GM12801 (cell line): ENCODE measurements around the gene ZNF302.

Experiments used
- CTCF ChIP-seq: IDR thresholded peaks from one replicate; pipeline ENCODE4 v1.5.1; 2011; ENCODE audit warnings: control low read depth; ENCODE audit not compliant: insufficient read length; ENCODE audit errors: extremely low read depth

The ZNF302 gene

GRCh38 chr19:34666200-34666957 is 11.1 kb upstream of the ZNF302 start:
- TF ChIP-seq CTCF, result no peak

- TF ChIP-seq CTCF, result no peak
These were observed 10.6 kb upstream of the ZNF302 start for GRCh38 chr19:34666958-34667265.

GRCh38 chr19:34667349-34668076 is 10.0 kb upstream of the ZNF302 start:
- TF ChIP-seq CTCF, result no peak

- TF ChIP-seq CTCF, result no peak
These were observed 8.2 kb upstream of the ZNF302 start for GRCh38 chr19:34669305-34669704.

- TF ChIP-seq CTCF, result no peak
These were observed 5.5 kb upstream of the ZNF302 start for GRCh38 chr19:34671972-34672371.

GRCh38 chr19:34673590-34673989 is 3.9 kb upstream of the ZNF302 start:
- no peak for TF ChIP-seq CTCF

- no peak for TF ChIP-seq CTCF
These were observed 2.2 kb upstream of the ZNF302 start for GRCh38 chr19:34675250-34675649.
